ENCODE data around the gene ECM1. TPM values are rescaled to one million over a fixed set of nuclear protein-coding genes. Genes with fewer than 3 reads are reported as not detected.
A peak's percentile ranks its signal among the peaks of the same experiment; 100 is the strongest.

The ECM1 gene
- total RNA-seq, 1 donor from 2014 or later = 31.5 TPM

DNA sequence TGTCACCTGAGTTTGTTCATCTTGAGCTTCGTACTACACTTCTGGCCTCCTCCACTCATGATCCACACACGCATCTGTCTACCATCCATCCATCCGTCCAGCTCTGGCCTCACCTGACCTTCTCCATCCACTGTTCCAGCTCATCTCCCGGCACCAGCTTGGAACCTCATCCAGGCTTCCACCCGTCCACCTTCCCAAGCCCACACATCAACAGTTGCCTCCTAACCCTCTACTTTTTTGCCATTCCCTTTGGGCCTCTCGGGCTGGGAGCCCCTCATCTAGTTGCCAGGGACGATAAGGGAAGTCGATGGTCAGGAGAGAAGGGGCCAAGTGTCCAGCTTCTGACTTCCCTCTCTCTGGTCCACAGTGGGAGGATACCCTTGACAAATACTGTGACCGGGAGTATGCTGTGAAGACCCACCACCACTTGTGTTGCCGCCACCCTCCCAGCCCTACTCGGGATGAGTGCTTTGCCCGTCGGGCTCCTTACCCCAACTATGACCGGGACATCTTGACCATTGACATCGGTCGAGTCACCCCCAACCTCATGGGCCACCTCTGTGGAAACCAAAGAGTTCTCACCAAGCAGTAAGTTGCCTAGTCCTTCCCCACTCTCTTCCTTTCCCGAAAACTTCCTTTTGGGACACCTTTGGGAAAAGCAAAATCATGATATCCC lies 4.2 kb downstream of the ECM1 start:
- Mint-ChIP-seq H3K27me3 (no peaks in the 10 kb centered on the region), H3K36me3 (peaks cover 23% of the 10 kb centered on the region), H3K4me1 (ENCODE audit: unreplicated experiment) (peaks cover 26% of the 10 kb centered on the region), H3K9me3 (no peaks in the 10 kb centered on the region), H3K27ac (no peak overlapping the region), H3K4me3 (peak overlapping the region; percentile 40)
- TF ChIP-seq, protein P1, sequence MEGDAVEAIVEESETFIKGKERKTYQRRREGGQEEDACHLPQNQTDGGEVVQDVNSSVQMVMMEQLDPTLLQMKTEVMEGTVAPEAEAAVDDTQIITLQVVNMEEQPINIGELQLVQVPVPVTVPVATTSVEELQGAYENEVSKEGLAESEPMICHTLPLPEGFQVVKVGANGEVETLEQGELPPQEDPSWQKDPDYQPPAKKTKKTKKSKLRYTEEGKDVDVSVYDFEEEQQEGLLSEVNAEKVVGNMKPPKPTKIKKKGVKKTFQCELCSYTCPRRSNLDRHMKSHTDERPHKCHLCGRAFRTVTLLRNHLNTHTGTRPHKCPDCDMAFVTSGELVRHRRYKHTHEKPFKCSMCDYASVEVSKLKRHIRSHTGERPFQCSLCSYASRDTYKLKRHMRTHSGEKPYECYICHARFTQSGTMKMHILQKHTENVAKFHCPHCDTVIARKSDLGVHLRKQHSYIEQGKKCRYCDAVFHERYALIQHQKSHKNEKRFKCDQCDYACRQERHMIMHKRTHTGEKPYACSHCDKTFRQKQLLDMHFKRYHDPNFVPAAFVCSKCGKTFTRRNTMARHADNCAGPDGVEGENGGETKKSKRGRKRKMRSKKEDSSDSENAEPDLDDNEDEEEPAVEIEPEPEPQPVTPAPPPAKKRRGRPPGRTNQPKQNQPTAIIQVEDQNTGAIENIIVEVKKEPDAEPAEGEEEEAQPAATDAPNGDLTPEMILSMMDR (conservative IDR thresholded peaks at IDR 0.05) = no peak
- DNase-seq (ENCODE audit: extremely low spot score, unreplicated experiment) = no peak

DNA sequence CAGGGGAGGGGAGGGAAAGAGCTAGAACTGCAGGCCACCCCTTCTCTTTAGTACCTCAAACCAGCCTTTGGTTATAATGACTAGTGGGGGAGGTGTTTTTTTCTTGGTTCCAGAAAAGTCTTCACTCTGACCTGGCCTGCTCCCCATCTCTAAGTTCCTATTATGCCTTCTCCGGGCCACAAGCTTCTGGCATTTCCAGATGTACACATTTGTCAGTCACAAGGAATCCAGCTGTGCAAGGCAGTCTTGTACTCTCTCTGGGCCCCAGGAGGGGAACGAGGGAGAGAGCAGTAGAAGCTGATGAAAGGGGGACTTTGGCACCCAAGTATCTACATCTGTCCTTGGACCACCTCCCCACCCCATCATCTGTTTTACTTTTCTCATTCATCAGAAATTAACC lies 4.9 kb downstream of the ECM1 start:
- Mint-ChIP-seq H3K27ac (no peak overlapping the region), H3K36me3 (peaks cover 19% of the 10 kb centered on the region), H3K4me1 (ENCODE audit: unreplicated experiment) (peaks cover 22% of the 10 kb centered on the region), H3K9me3 (no peaks in the 10 kb centered on the region), H3K4me3 (no peak overlapping the region), H3K27me3 (no peaks in the 10 kb centered on the region)
- TF ChIP-seq, protein P1 (conservative IDR thresholded peaks at IDR 0.05) = no peak
- no peak for DNase-seq (ENCODE audit: extremely low spot score, unreplicated experiment)

DNA sequence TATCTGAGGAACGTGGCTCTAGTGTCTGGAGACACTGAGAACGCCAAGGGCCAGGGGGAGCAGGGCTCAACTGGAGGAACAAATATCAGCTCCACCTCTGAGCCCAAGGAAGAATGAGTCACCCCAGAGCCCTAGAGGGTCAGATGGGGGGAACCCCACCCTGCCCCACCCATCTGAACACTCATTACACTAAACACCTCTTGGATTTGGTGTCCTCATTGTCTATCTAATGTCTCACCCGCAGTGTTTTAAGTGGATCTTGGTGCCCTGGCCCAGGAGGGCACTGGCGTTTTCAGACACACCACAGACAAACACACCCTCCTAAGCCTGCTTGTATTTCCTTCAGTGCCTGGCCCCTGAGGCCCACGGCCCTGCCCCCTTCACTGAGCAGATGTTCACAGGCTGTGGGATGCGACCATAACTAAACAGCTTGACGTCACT lies 5.5 kb downstream of the ECM1 start:
- no peaks in the 10 kb centered on the region for H3K27me3 Mint-ChIP-seq
- peak overlapping the region; percentile 77 for H3K4me3 Mint-ChIP-seq
- TF ChIP-seq, protein P1 (conservative IDR thresholded peaks at IDR 0.05) = no peak
- H3K9me3 Mint-ChIP-seq = no peaks in the 10 kb centered on the region
- H3K4me1 Mint-ChIP-seq (ENCODE audit: unreplicated experiment) = peaks cover 18% of the 10 kb centered on the region
- DNase-seq (ENCODE audit: extremely low spot score, unreplicated experiment) = no peak
- no peak overlapping the region for H3K27ac Mint-ChIP-seq
- peaks cover 18% of the 10 kb centered on the region for H3K36me3 Mint-ChIP-seq

DNA sequence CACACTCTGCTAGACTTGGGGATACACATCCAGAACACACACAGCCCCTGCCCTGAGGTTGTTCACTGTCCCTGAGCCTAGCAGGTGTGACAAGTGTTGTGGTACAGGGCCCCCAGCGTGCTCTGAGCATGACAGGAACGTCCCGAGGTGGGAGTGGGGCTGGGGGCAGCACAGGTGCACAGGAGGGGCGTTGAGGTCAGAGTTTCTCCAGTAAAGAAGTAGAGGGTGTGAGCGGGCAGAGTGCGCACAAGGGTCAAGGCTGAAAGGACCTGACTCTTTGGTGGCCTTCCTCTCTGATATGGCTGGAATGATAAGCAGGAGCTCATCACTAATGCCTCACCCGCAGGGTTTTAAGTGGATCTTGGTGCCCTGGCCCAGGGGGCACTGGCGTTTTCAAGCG lies 6.4 kb downstream of the ECM1 start:
- TF ChIP-seq, protein P1 (conservative IDR thresholded peaks at IDR 0.05) = no peak
- H3K4me3 Mint-ChIP-seq = peak overlapping the region; percentile 93

DNA sequence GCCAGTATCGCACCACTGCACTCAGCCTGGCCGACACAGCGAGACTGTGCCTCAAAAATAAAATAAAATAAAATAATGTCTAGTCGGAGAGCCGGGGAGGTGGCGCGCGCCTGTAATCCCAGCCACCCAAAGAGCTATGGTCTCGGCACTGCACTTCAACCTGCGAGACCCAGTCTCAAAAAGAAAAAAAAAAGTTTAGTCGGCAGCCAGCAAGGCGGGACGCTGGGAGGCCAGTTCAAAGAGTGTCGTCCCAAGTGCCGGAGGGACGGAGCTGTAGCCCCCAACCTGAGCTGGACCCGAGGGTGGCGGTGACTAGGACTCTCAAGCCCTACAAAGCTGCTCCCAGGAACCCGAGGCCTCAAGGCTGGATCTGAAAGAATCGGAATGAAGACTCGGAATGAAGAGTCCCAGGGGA lies 7.0 kb downstream of the ECM1 start:
- Mint-ChIP-seq H3K27ac (peak overlapping the region; percentile 77), H3K9me3 (no peaks in the 10 kb centered on the region)

More for the DNA sequence above, 6.4 kb downstream of the ECM1 start:
- H3K36me3 Mint-ChIP-seq = peaks cover 18% of the 10 kb centered on the region
- no peaks in the 10 kb centered on the region for H3K9me3 Mint-ChIP-seq
- DNase-seq (ENCODE audit: extremely low spot score, unreplicated experiment) = no peak
- H3K4me1 Mint-ChIP-seq (ENCODE audit: unreplicated experiment) = peaks cover 18% of the 10 kb centered on the region
- H3K27ac Mint-ChIP-seq = no peak overlapping the region
- H3K27me3 Mint-ChIP-seq = no peaks in the 10 kb centered on the region

More for the DNA sequence above, 7.0 kb downstream of the ECM1 start:
- TF ChIP-seq, protein P1 (conservative IDR thresholded peaks at IDR 0.05) = no peak
- no peaks in the 10 kb centered on the region for H3K27me3 Mint-ChIP-seq
- DNase-seq (ENCODE audit: extremely low spot score, unreplicated experiment) = no peak
- peaks cover 18% of the 10 kb centered on the region for H3K36me3 Mint-ChIP-seq
- peaks cover 18% of the 10 kb centered on the region for H3K4me1 Mint-ChIP-seq (ENCODE audit: unreplicated experiment)
- H3K4me3 Mint-ChIP-seq = peak overlapping the region; percentile 93

All from type B pancreatic cell (in vitro differentiated cells).